T-cell (primary cell): ENCODE measurements around the gene WWC1. TPM values are rescaled to one million over a fixed set of nuclear protein-coding genes. Genes with fewer than 3 reads are reported as not detected.

Source experiments
- ATAC-seq, 4 experiments: fragments of 200-7000 bp in 3 of 4; fragments of 150-1000 bp in 1 of 4; cut with Tn5 transposase; replicated peaks in 1 of 4; 1 replicate in 3 of 4; 2 replicates in 1 of 4; pipeline ENCODE4 v1.10.0; 2021; ENCODE audit warnings: moderate library complexity in 3 of 4, mild to moderate bottlenecking in 2 of 4, moderate number of reproducible peaks in 1 of 4
- CTCF ChIA-PET, 2 donors: fragments of 300-600 bp; sonication (Branson Sonifier 250); formaldehyde crosslinking; loops; one replicate each; lab custom pipeline; 2022; ENCODE audit warnings: antibody characterized with exemption in 2 of 2; lab: Charles Lee
- POLR2A ChIA-PET, 2 donors: fragments of 300-600 bp; sonication (Branson Sonifier 250); formaldehyde crosslinking; loops; one replicate each; lab custom pipeline; 2022; ENCODE audit warnings: antibody characterized with exemption in 2 of 2; lab: Charles Lee
- DNase-seq, 35 experiments: peaks; one replicate each; pipeline versions ENCODE4 v3.0.0 to v3.0.0-alpha.2; 2013 to 2023
- H3K27ac ChIP-seq: one replicate; pipeline ENCODE4 v1.5.1; 2013; ENCODE audit warnings: low read length
- H3K27me3 ChIP-seq, 2 experiments: replicated peaks in 1 of 2; 1 replicate in 1 of 2; 2 replicates in 1 of 2; pipeline versions ENCODE4 v1.6.1 to v1.7.0; 2013; ENCODE audit warnings: low read length in 1 of 2, mixed read lengths in 1 of 2; ENCODE audit not compliant: control insufficient read depth in 2 of 2, insufficient read depth in 2 of 2; ENCODE audit errors: extremely low read depth in 1 of 2
- H3K36me3 ChIP-seq, 2 donors: 1 replicate in 1 of 2; 2 replicates in 1 of 2; pipeline versions ENCODE4 v1.6.1 to v1.7.0; 2013; ENCODE audit warnings: low read length in 1 of 2; ENCODE audit not compliant: control insufficient read depth in 2 of 2, insufficient read depth in 1 of 2; ENCODE audit errors: extremely low read depth in 1 of 2
- H3K4me1 ChIP-seq, 2 experiments: 1 replicate in 1 of 2; 2 replicates in 1 of 2; pipeline versions ENCODE4 v1.6.1 to v1.7.0; 2013; ENCODE audit warnings: low read length in 2 of 2, mixed read lengths in 1 of 2; ENCODE audit not compliant: insufficient read depth in 2 of 2, control insufficient read depth in 1 of 2; ENCODE audit errors: extremely low read depth in 1 of 2
- H3K4me3 ChIP-seq, 2 donors: 1 replicate in 1 of 2; 2 replicates in 1 of 2; pipeline versions ENCODE4 v1.5.1 to v1.7.0; 2013; ENCODE audit warnings: mild to moderate bottlenecking in 2 of 2, low read length in 1 of 2, moderate library complexity in 1 of 2; ENCODE audit not compliant: control insufficient read depth in 1 of 2; ENCODE audit errors: extremely low read depth in 1 of 2
- H3K9me3 ChIP-seq: 2 replicates; pipeline ENCODE4 v1.7.0; 2013
- H3K27ac Mint-ChIP-seq, 2 donors: one replicate each; pipeline ENCODE4 v1.8.0; 2020 to 2021; ENCODE audit warnings: mild to moderate bottlenecking in 2 of 2, mixed read lengths in 2 of 2
- H3K27me3 Mint-ChIP-seq, 2 donors: one replicate each; pipeline ENCODE4 v1.8.0; 2021 to 2022; ENCODE audit warnings: mixed read lengths in 2 of 2
- H3K36me3 Mint-ChIP-seq: one replicate; pipeline ENCODE4 v1.8.0; 2021; ENCODE audit warnings: mixed read lengths
- H3K4me1 Mint-ChIP-seq, 3 donors: one replicate each; pipeline ENCODE4 v1.8.0; 2020 to 2022; ENCODE audit warnings: mixed read lengths in 3 of 3, mild to moderate bottlenecking in 1 of 3
- H3K4me3 Mint-ChIP-seq, 3 donors: one replicate each; pipeline ENCODE4 v1.8.0; 2020 to 2022; ENCODE audit warnings: mild to moderate bottlenecking in 3 of 3, mixed read lengths in 3 of 3, moderate library complexity in 3 of 3
- H3K9me3 Mint-ChIP-seq, 3 donors: one replicate each; pipeline ENCODE4 v1.8.0; 2020 to 2022; ENCODE audit warnings: mixed read lengths in 3 of 3
- WGBS: methylation state at CpG from one replicate; pipeline ENCODE4 v1.1.5; 2013; ENCODE audit warnings: missing lambda C conversion rate; ENCODE audit not compliant: insufficient coverage; 5-methylcytosine and 5-hydroxymethylcytosine counted together
- total RNA-seq, 35 experiments: library from RNA in 6 of 35; stranded (reverse) in 6 of 35; fragments of 120-200 nt in 1 of 35; gene quantifications; one replicate each; pipeline versions ENCODE4 v1.2.1 to v1.2.4 and lab custom pipeline; 2013 to 2026

Gene WWC1
- total RNA-seq, 5 donors from 2014 or later (not counting 1 experiment from before 2014, with no cell fraction given): 0.83 to 2.0 (median 1.6) TPM

GRCh38 chr5:168327451-168327850, 36.0 kb downstream of the WWC1 start:
- WGBS: 91% methylated on average over 1 of the region's 2 CpGs
- POLR2A ChIA-PET: no interaction called here
- H3K4me1 ChIP-seq: no peaks in the 10 kb centered on the region

DNA sequence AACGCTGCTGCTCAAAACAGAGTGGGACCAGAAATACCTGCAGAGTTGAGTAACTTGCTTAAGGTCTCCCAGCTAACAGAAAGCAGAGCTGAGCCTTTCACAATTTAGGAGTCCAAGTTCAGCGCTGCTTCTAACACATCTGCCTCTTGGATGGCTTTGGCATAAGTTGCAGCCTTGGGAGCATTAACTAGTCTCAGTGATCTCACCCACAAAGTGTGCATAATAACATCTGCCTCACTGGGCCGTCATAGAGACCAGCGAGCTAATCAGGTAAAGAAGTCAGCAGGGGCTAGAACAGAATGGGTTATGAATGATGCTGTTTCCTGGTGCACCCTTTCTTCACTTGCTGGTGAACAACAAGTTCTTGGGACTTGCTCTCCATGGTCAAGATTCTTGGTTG, 36.5 kb downstream of the WWC1 start:
- Histone ChIP-seq H3K4me1 (no peaks in the 10 kb centered on the region), H3K9me3 (no peaks in the 10 kb centered on the region), H3K27me3 (peaks cover 0 to 15% of the 10 kb centered on the region in 2 experiments), H3K27ac (no peak overlapping the region), H3K36me3 (no peaks in the 10 kb centered on the region), H3K4me3 (no peak overlapping the region)
- Mint-ChIP-seq H3K36me3 (no peaks in the 10 kb centered on the region), H3K4me1 (peaks cover 3 to 9% (median 6%) of the 10 kb centered on the region in 3 donors), H3K27ac (no peak overlapping the region), H3K27me3 (peaks cover 20 to 21% of the 10 kb centered on the region in 2 donors), H3K9me3 (no peaks in the 10 kb centered on the region), H3K4me3 (no peak overlapping the region)
- ChIA-PET CTCF (no interaction called here), POLR2A (no interaction called here)
- no peak for ATAC-seq
- WGBS: 83% methylated on average over 4 of the region's 4 CpGs
- no peak for DNase-seq

More at GRCh38 chr5:168327451-168327850, 36.0 kb downstream of the WWC1 start:
- no peak for ATAC-seq
- no peaks in the 10 kb centered on the region for H3K9me3 ChIP-seq
- H3K4me1 Mint-ChIP-seq: peaks cover 3 to 9% (median 6%) of the 10 kb centered on the region in 3 donors
- CTCF ChIA-PET: no interaction called here
- H3K4me3 ChIP-seq: no peak overlapping the region
- H3K27me3 Mint-ChIP-seq: peaks cover 20 to 21% of the 10 kb centered on the region in 2 donors
- peaks cover 0 to 15% of the 10 kb centered on the region in 2 experiments for H3K27me3 ChIP-seq
- no peaks in the 10 kb centered on the region for H3K36me3 ChIP-seq
- H3K27ac Mint-ChIP-seq: no peak overlapping the region
- no peak overlapping the region for H3K4me3 Mint-ChIP-seq
- H3K36me3 Mint-ChIP-seq: no peaks in the 10 kb centered on the region
- no peak overlapping the region for H3K27ac ChIP-seq
- H3K9me3 Mint-ChIP-seq: no peaks in the 10 kb centered on the region
- DNase-seq: no peak

DNA sequence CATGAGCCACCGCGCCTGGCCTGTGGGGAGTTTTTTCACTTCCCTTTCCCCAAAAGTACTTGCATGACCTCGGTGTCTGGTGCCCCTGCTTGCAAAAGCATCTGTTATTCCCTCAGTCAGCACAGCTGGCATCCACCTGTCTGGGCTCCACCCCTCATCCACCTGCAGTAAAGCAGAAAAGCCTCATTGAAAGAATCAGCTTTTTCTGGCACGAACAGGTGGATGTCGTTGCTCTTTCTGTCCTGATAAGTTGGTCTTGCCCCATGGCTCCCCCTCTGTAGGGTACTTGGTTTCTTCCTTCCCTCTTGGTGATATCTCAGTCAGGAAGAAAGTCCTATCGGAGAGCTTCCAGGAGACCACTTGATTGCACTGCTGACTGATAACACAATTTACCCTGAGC, 37.4 kb downstream of the WWC1 start:
- H3K36me3 ChIP-seq: no peaks in the 10 kb centered on the region
- peaks cover 3 to 9% (median 6%) of the 10 kb centered on the region in 3 donors for H3K4me1 Mint-ChIP-seq
- H3K27ac Mint-ChIP-seq: no peak overlapping the region
- POLR2A ChIA-PET: no interaction called here
- H3K4me3 Mint-ChIP-seq: no peak overlapping the region
- H3K4me3 ChIP-seq: no peak overlapping the region
- CTCF ChIA-PET: no interaction called here
- peaks cover 0 to 15% of the 10 kb centered on the region in 2 experiments for H3K27me3 ChIP-seq
- 10% methylated on average over 1 of the region's 6 CpGs for WGBS
- H3K27ac ChIP-seq: no peak overlapping the region
- DNase-seq: no peak
- H3K9me3 ChIP-seq: no peaks in the 10 kb centered on the region
- H3K4me1 ChIP-seq: no peaks in the 10 kb centered on the region
- peaks cover 20 to 21% of the 10 kb centered on the region in 2 donors for H3K27me3 Mint-ChIP-seq
- no peaks in the 10 kb centered on the region for H3K36me3 Mint-ChIP-seq
- ATAC-seq: no peak
- no peaks in the 10 kb centered on the region for H3K9me3 Mint-ChIP-seq

- Mint-ChIP-seq H3K36me3 (no peaks in the 10 kb centered on the region), H3K4me3 (no peak overlapping the region), H3K27me3 (peaks cover 20 to 21% of the 10 kb centered on the region in 2 donors), H3K9me3 (no peaks in the 10 kb centered on the region), H3K4me1 (peaks cover 3 to 9% (median 6%) of the 10 kb centered on the region in 3 donors), H3K27ac (no peak overlapping the region)
- Histone ChIP-seq H3K27me3 (peaks cover 0 to 15% of the 10 kb centered on the region in 2 experiments), H3K9me3 (no peaks in the 10 kb centered on the region), H3K27ac (no peak overlapping the region), H3K36me3 (no peaks in the 10 kb centered on the region), H3K4me3 (no peak overlapping the region), H3K4me1 (no peaks in the 10 kb centered on the region)
- POLR2A ChIA-PET: no interaction called here
- no peak for ATAC-seq
- CTCF ChIA-PET: no interaction called here
- no peak for DNase-seq
- 42% methylated on average over 2 of the region's 4 CpGs for WGBS
Observed at GRCh38 chr5:168329302-168329701, 37.9 kb downstream of the WWC1 start.

GRCh38 chr5:168332042-168332441, 40.6 kb downstream of the WWC1 start:
- Histone ChIP-seq H3K27ac (no peak overlapping the region), H3K9me3 (no peaks in the 10 kb centered on the region), H3K36me3 (no peaks in the 10 kb centered on the region), H3K27me3 (peaks cover 0 to 4% of the 10 kb centered on the region in 2 experiments), H3K4me3 (no peak overlapping the region), H3K4me1 (no peaks in the 10 kb centered on the region)
- ATAC-seq (no peak), DNase-seq (no peak)
- peaks cover 19% of the 10 kb centered on the region in 2 donors for H3K27me3 Mint-ChIP-seq
- no peaks in the 10 kb centered on the region for H3K9me3 Mint-ChIP-seq
- no peak overlapping the region for H3K27ac Mint-ChIP-seq
- peaks cover 3 to 9% (median 6%) of the 10 kb centered on the region in 3 donors for H3K4me1 Mint-ChIP-seq
- H3K36me3 Mint-ChIP-seq: no peaks in the 10 kb centered on the region
- ChIA-PET CTCF (interaction anchor here in 1 of 2 donors (0.7 kb wide), 1 partner anchor 13 kb away, joined by 3 read pairs; no protein-coding TSS in a partner anchor), POLR2A (no interaction called here)
- no peak overlapping the region for H3K4me3 Mint-ChIP-seq

GRCh38 chr5:168334280-168334679, 42.8 kb downstream of the WWC1 start:
- ChIA-PET POLR2A (no interaction called here), CTCF (no interaction called here)
- Mint-ChIP-seq H3K27ac (no peak overlapping the region), H3K27me3 (peaks cover 12 to 15% of the 10 kb centered on the region in 2 donors), H3K9me3 (no peaks in the 10 kb centered on the region), H3K4me1 (peaks cover 0 to 5% (median 3%) of the 10 kb centered on the region in 3 donors), H3K4me3 (no peak overlapping the region), H3K36me3 (no peaks in the 10 kb centered on the region)
- no peak for DNase-seq
- H3K9me3 ChIP-seq: no peaks in the 10 kb centered on the region
- no peak overlapping the region for H3K27ac ChIP-seq
- 66% methylated on average over 3 of the region's 3 CpGs for WGBS
- ATAC-seq: no peak
- no peak overlapping the region for H3K4me3 ChIP-seq
- no peaks in the 10 kb centered on the region for H3K4me1 ChIP-seq
- H3K36me3 ChIP-seq: no peaks in the 10 kb centered on the region
- peaks cover 0 to 4% of the 10 kb centered on the region in 2 experiments for H3K27me3 ChIP-seq

DNA sequence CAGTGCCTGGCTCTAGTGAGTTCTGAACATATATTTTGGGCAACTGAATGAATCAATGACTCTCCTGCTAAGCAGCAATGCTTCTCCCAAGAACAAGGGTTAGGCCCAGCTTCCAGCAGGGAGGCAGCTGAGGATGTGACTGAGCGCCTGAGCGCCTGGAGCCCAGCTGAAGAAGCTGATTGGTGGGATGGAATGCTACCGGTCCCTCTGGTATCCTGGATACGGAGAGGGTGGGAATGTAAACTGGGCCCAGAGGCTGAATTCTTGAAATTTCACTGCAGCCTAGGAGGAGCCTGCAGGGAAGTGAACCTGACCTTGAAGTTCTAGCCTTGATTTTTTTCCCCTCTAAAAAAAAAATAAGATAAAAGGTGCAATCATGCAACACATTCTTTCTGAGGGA, 43.2 kb downstream of the WWC1 start:
- Histone ChIP-seq H3K9me3 (no peaks in the 10 kb centered on the region), H3K27ac (no peak overlapping the region), H3K4me1 (no peaks in the 10 kb centered on the region), H3K27me3 (peaks cover 0 to 4% of the 10 kb centered on the region in 2 experiments), H3K36me3 (no peaks in the 10 kb centered on the region), H3K4me3 (no peak overlapping the region)
- ChIA-PET POLR2A (no interaction called here), CTCF (no interaction called here)
- Mint-ChIP-seq H3K4me3 (no peak overlapping the region), H3K4me1 (peaks cover 0 to under 1% (median 0%) of the 10 kb centered on the region in 3 donors), H3K9me3 (no peaks in the 10 kb centered on the region), H3K36me3 (no peaks in the 10 kb centered on the region), H3K27me3 (peaks cover 8 to 15% of the 10 kb centered on the region in 2 donors), H3K27ac (no peak overlapping the region)
- 95% methylated on average over 3 of the region's 4 CpGs for WGBS
- DNase-seq (no peak), ATAC-seq (no peak)
